Coronary artery (tissue), 2 donors: ENCODE data around the gene TNS4.

Experiments used
- DNase-seq: peaks from one replicate; pipeline ENCODE4 v3.0.0-alpha.2; 2017; ENCODE audit warnings: low spot score
- H3K27ac ChIP-seq, 2 donors: fragments of 200-600 bp; sonication (generic); one replicate each; pipeline ENCODE4 v1.5.1; 2016 to 2019
- H3K4me3 ChIP-seq: fragments of 200-600 bp; sonication (generic); 2 replicates; pipeline ENCODE4 v1.5.1; 2016; ENCODE audit warnings: mild to moderate bottlenecking, moderate library complexity
- CTCF ChIP-seq: fragments of 200-600 bp; sonication (generic); IDR thresholded peaks from one replicate; pipeline ENCODE4 v1.5.1; 2019; ENCODE audit warnings: antibody characterized with exemption

TNS4 gene

GRCh38 chr17:40545660-40546059, 44.2 kb upstream of the TNS4 start:
- H3K4me3 ChIP-seq: no peak overlapping the region
- DNase-seq: peak; percentile 68
- no peak overlapping the region for H3K27ac ChIP-seq
- no peak for TF ChIP-seq CTCF

- Histone ChIP-seq H3K4me3 (no peak overlapping the region), H3K27ac (peak overlapping the region; percentile 80 to 89)
- TF ChIP-seq CTCF: no peak
- DNase-seq: peak; percentile 95
Observed at GRCh38 chr17:40542558-40543411, 41.4 kb upstream of the TNS4 start.

- Histone ChIP-seq H3K4me3 (no peak overlapping the region), H3K27ac (peak overlapping the region; percentile 80 to 89)
- no peak for TF ChIP-seq CTCF
- no peak for DNase-seq
Observed at GRCh38 chr17:40541873-40542557, 40.6 kb upstream of the TNS4 start.

- DNase-seq: peak; percentile 74
- no peak for TF ChIP-seq CTCF
- Histone ChIP-seq H3K4me3 (no peak overlapping the region), H3K27ac (peak overlapping the region; percentile 80 to 89)
Observed at GRCh38 chr17:40541060-40541872, 39.8 kb upstream of the TNS4 start.

GRCh38 chr17:40540448-40540847, 39.0 kb upstream of the TNS4 start:
- peak overlapping the region in 1 of 2 donors; percentile 89 for H3K27ac ChIP-seq
- no peak overlapping the region for H3K4me3 ChIP-seq
- no peak for DNase-seq
- TF ChIP-seq CTCF: no peak

GRCh38 chr17:40539711-40540411, 38.4 kb upstream of the TNS4 start:
- H3K27ac ChIP-seq: peak overlapping the region in 1 of 2 donors; percentile 89
- no peak for TF ChIP-seq CTCF
- no peak for DNase-seq

More at GRCh38 chr17:40539711-40540411, 38.4 kb upstream of the TNS4 start:
- H3K4me3 ChIP-seq: no peak overlapping the region
